ENCODE results near the gene CEP131. TPM values are rescaled to one million over a fixed set of nuclear protein-coding genes. Genes with fewer than 3 reads are reported as not detected.

CEP131 gene
- total and polyA plus RNA-seq, 2 donors (not counting 3 experiments of a cell fraction or from before 2014, with no cell fraction given), result 5.3 to 17.9 TPM

DNA sequence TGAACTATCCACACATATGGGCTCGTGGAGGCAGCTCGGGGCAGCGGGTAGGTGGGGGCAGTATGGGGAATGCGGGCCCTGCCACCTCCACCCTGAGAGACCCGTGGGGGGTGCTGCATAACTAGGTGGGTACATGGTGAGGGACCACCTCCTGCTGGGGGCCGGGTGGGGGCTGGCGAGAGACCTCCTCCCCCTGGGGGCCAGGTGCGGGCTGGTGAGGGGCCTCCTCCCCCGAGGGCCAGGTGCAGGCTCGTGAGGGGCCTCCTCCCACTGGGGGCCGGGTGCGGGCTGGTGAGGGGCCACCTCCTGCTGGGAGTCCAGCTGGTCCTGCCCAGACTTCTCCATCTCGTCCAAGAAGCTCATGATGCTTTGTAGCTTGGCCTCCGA, 25.4 kb downstream of the CEP131 start:
- no peak for FAIRE-seq
- CTCF ChIA-PET, result interaction anchor here (1.3 to 1.5 kb wide), 2 partner anchors 43 to 55 kb away, joined by 3 to 7 read pairs; no protein-coding TSS in a partner anchor
- dilution Hi-C loops (cut with MboI; ENCODE audit: extremely low pct_ligation_motif_present, low sequenced_read_pairs), result no loop called here

More for the DNA sequence above, 25.4 kb downstream of the CEP131 start:
- DNase-seq (ENCODE audit: low read depth, low spot score), result no peak
- Histone ChIP-seq H2AFZ (ENCODE audit: low read depth, low read length) (no peak overlapping the region), H4K20me1 (replicated peaks; ENCODE audit: control insufficient read depth, extremely low read depth, insufficient read depth, low read length) (no peaks in the 10 kb centered on the region), H3K9me3 (replicated peaks; ENCODE audit: control insufficient read depth, insufficient read depth, low read length) (no peaks in the 10 kb centered on the region), H3K4me3 (replicated peaks in 1 of 3; ENCODE audit: insufficient read depth in 1 of 3, low read depth in 1 of 3, low read length in 3 of 3) (no peak overlapping the region), H3K27me3 (ENCODE audit: control insufficient read depth in 2 of 2, insufficient read depth in 2 of 2, low read length in 2 of 2) (no peaks in the 10 kb centered on the region), H3K9ac (replicated peaks; ENCODE audit: extremely low read depth, insufficient read depth, low read length) (no peak overlapping the region), H3K4me2 (ENCODE audit: insufficient read depth, low read length) (no peak overlapping the region), H3K36me3 (ENCODE audit: control insufficient read depth in 2 of 2, extremely low read depth in 1 of 2, insufficient read depth in 2 of 2, low read length in 2 of 2) (peaks cover 0 to 3% of the 10 kb centered on the region in 2 experiments), H3K4me1 (ENCODE audit: control insufficient read depth, extremely low read depth, insufficient read depth, low read length) (no peaks in the 10 kb centered on the region), H3K27ac (ENCODE audit: insufficient read depth, low read depth, low read length) (no peak overlapping the region), H3K9me1 (replicated peaks; ENCODE audit: control insufficient read depth, extremely low read depth, insufficient read depth, low read length) (no peaks in the 10 kb centered on the region), H3K79me2 (ENCODE audit: control insufficient read depth, insufficient read depth, low read length) (no peaks in the 10 kb centered on the region)
- intact Hi-C loops (cut with micrococcal nuclease), result no loop called here
- BruUV-seq (replicated peaks), result no TSS peak
- no peak for TF ChIP-seq FOS (IDR thresholded peaks at IDR 0.05; ENCODE audit: borderline replicate concordance, insufficient read depth, low read length)
- no peak for TF ChIP-seq JUN (IDR thresholded peaks at IDR 0.05; ENCODE audit: borderline replicate concordance, insufficient read depth, insufficient read length, low read depth)
- TF ChIP-seq POLR2AphosphoS5 (IDR thresholded peaks at IDR 0.05; ENCODE audit: insufficient read depth, low read depth, low read length), result no peak
- no peak for TF ChIP-seq MYC (IDR thresholded peaks at IDR 0.05; ENCODE audit: low read depth, low read length)
- no peak for TF ChIP-seq GATA2 (IDR thresholded peaks at IDR 0.05; ENCODE audit: insufficient read depth, insufficient read length, low read depth, low read length)
- TF ChIP-seq POLR2A (IDR thresholded peaks at IDR 0.05; ENCODE audit: low read depth, low read length), result no peak
- no peak for TF ChIP-seq CTCF (IDR thresholded peaks at IDR 0.05; ENCODE audit: extremely low read depth in 1 of 2, insufficient read depth in 1 of 2, low read depth in 1 of 2, low read length in 2 of 2)
- TF ChIP-seq MAX (IDR thresholded peaks at IDR 0.05; ENCODE audit: insufficient read depth, insufficient read length), result no peak
- TF ChIP-seq EZH2 (IDR thresholded peaks at IDR 0.05; ENCODE audit: borderline replicate concordance, low read depth, low read length, severe bottlenecking), result no peak
- POLR2A ChIA-PET, result no interaction called here
